ENCODE data around the gene CAT. TPM values are rescaled to one million over a fixed set of nuclear protein-coding genes. Genes with fewer than 3 reads are reported as not detected.

CAT gene
- 292 TPM for total RNA-seq
- long read RNA-seq, transcript CAT-205 (2 exons, 508 nt): minor isoform, 6 of 936 reads
- long read RNA-seq, transcript CAT-201 (13 exons, 2,302 nt): major isoform, 792 of 936 reads
- long read RNA-seq, partial matches to known transcripts: 124 of 936 reads
- long read RNA-seq, other reads (novel, unspliced or antisense): 14 of 936 reads

DNA sequence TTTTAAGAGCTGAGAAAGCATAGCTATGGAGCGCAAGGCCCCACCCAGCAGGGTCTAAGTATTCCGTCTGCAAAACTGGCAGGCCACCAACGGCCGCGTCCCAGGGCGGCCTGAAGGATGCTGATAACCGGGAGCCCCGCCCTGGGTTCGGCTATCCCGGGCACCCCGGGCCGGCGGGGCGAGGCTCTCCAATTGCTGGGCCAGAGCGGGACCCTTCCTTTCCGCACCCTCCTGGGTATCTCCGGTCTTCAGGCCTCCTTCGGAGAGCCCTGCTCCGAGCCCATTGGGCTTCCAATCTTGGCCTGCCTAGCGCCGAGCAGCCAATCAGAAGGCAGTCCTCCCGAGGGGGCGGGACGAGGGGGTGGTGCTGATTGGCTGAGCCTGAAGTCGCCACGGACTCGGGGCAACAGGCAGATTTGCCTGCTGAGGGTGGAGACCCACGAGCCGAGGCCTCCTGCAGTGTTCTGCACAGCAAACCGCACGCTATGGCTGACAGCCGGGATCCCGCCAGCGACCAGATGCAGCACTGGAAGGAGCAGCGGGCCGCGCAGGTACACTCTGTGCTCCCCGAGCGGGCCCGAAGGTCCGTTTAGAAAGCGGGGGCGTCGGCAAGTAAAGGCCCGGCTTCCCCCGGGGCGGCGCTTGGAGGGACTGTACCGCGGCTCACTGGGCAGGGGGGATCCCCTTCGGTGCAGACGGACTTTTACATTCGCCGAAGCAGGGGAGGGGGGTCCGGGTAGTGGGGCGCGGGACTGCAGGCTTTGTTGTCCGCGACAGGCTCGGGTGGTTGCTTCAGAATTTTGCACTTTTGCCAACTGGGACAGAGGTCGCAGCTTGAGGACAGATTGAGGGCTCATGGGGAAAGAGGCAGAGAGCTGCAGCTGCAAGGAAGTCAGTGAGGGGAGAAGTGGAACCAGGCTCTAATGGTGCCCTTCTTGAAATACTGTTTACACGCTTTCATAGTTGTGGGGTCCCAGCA, at the start of gene CAT:
TSS of gene CAT (plus strand) at position 406 of the 979 bp plus-strand sequence. CDS start at position 486, 80 bp downstream.
- peak; percentile 99 for DNase-seq (ENCODE audit: low spot score)

DNA sequence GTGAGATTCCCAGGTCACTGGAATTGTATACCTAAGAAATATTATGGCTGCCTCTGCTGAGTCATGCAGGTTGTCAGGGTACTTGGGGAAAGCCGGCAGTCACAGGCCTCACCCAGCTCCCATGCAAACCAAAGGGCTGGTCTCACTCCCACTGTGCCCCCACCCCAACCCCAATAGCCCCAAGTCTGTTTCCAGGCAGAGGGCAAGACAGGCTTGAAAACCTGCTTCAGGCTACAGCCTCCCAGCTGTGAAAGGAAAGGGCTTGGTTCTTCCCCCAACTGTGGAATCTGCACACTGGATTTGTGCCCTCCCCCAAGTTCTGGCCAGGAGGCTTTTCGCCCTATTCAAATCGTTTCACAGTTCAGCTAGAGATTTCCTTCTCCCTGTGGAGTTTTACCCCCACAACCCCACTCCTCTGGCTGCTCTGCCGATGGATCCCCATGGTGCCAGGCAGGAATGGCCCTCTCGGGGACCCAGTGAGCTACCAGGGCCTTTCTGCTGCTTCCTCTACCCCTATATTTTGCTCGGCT, 43.9 kb upstream of the CAT start:
- no peak for DNase-seq (ENCODE audit: low spot score)

DNA sequence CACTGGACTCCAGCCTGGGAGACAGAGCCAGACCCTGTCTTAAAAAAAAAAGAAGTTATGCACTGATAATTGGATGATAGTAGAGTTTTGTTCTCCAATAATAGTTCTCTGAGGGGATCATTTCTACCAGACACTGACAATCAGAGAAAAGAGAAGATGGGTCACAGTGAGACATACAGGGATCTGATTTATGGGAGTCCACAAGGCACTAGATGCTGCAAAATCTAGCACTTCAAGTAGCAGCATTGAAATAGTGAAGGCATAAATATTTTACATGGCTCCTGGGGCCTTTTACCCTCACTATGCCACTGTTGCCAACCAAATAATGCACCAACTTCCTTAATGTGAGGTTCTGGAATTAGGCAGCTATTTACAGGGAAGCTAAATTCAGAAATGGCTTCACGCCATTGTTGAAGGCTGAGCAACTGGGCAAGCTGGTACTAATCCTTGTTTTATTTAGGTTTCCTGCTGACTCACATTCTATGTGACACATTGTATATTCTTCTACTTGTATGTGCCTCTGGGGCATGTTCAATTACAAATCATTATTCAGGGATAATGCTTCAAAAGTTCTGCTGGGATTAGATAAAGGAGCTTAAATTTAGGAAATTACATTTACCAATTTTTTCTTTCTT, 42.7 kb upstream of the CAT start:
- DNase-seq (ENCODE audit: low spot score): no peak

DNA sequence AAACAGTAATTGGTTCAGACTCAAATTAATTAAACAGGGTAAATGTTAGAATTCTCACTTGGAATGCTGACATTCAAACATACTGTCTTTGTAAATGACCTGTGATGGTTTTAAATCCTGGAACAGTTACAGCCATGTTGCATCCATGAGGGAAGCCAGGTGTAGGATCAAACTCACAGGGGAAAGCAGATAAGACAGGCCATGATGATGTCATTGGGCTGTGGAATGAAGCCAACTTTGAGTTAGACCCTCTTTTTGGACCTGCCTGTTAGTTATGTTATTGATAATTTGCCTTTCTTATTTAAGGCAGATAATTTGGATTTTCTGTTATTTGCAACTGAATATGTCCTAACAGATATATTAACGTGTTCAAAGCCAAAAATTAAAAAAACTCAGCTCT, 41.6 kb upstream of the CAT start:
- DNase-seq (ENCODE audit: low spot score): no peak

DNA sequence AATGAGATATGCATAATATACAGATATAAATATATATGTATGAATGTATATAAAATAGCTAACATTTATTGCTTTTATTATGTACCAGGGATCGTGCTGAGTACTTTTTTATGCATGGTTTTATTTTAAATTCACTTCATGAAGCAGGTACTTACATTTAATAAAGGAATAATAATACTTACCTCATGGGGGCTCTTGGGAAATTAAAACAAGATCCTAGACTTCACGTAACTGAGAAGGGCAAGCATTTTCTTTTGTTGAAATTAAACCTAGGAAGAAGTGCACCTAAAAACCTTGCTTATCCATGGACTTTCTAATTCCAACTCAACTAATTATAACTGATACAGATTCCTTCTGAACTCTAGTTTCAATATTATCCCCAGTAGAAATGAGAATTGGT, 40.9 kb upstream of the CAT start:
- no peak for DNase-seq (ENCODE audit: low spot score)

DNA sequence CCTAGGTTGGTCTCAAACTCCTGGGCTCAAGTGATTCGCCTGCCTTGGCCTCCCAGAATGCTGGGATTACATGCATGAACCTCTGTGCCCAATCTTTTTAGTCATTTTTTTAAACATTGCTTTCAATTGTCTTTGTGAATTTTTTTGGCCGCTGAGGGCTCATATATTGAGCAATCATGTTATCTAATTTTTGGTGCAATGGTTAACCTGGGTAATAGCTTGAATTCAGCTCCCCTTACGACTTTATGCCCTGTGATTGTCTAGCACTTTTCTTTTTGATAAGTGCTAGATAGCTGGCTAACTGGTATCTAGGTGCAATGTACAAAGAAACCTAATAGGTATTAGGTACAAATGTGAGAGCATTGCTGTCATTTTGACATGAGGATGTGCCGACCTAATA, 35.3 kb upstream of the CAT start:
- DNase-seq (ENCODE audit: low spot score): no peak

DNA sequence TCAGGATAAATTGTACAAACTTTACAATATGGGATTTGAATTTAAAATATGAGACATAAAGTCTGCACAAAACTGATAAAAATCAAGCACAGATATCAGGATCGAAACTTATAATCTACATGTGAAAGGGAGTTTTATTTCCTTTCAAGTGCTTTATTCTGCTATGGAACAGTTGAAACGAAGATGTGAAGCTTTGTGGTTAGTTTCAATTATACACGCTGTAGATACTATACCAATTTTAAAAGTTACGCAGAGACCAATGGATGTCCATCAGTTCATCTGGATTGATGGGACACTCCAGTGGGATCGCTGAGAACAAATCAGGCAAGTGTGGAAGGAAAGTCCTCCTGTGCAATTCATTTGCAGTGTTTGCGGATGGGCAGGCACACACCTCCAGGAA, 34.5 kb upstream of the CAT start:
- no peak for DNase-seq (ENCODE audit: low spot score)

DNA sequence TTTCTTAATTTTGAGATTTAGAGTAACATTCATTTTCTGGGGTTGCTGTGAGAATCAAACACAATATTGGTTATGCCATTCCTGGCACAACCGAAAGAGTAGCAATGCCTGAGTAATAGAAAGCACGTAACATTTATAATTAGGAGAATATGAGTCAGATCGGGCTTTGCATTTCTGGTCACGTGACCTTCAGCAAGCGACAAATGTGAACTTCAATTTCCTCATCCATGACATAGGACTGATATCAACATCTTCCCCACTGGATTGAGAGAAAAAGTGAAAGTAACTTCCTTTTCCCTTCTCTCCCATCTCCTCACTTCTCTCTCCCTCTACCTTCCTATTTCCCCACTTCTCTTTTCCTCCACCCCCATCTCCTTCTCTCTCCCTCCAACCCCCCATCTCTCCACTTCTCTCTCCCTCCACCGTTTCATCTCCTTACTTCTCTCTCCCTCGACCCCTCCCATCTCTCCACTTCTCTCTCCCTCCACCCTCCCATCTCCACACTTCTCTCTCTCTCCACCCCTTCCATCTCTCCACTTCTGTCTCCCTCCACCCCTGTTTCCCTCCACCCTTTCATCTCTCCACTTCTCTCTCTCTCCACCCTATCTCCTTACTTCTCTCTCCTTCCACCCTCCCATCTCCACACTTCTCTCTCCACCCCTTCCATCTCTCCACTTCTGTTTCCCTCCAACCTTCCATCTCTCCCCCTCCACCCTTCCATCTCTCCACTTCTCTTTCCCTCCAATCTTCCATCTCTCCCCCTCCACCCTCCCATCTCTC, 33.5 kb upstream of the CAT start:
- no peak for DNase-seq (ENCODE audit: low spot score)

DNA sequence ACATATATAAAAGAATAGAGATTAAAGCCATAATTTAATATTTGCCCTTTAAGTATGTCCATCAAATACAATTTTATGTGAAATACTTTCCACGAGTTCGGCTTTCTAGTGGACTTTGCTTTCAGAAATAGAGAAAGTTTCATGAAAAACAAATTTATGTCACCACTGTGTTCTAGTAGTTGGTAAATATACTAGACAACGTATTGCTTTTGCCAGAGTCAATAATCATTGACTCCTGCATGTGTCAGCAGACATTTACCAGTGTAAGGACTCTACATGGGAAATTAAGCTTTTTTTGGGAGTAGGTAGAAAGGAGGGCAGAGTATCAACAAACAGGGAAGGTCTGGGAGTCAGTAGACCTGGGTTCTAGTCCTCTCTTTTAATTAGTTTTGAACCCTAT, 32.3 kb upstream of the CAT start:
- DNase-seq (ENCODE audit: low spot score): no peak

DNA sequence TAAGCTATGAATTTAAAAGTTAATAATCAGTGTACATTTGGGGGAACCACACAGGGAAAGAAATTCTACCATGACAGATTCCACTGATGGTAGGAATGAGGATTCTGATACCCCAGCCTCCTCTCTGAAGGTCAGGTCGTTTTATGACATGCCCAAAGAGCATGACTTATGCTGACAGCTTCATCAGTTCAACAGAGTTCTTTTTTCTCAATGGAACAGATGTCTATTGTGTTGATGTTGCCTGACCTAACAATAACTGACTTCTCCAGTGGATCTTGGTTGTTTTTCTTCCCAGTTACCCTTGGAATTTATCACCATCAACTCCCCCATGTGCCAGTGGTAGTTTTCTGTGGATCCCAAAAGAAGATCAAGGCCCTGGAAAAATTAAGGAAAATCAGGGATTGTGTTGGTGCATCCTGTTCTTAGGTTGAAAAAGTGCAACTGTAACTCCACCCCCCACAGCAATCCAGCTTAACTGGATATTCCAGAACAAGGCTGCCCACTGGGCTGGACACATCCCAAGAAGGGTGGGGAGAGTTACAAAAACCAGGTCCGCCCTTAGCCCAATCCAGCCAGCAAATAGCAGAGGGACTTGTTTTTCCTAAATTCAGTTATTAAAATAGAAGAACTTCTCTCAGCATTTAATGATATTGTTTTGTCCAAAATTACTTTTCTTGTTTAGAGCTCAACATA, 31.5 kb upstream of the CAT start:
- DNase-seq (ENCODE audit: low spot score): no peak

DNA sequence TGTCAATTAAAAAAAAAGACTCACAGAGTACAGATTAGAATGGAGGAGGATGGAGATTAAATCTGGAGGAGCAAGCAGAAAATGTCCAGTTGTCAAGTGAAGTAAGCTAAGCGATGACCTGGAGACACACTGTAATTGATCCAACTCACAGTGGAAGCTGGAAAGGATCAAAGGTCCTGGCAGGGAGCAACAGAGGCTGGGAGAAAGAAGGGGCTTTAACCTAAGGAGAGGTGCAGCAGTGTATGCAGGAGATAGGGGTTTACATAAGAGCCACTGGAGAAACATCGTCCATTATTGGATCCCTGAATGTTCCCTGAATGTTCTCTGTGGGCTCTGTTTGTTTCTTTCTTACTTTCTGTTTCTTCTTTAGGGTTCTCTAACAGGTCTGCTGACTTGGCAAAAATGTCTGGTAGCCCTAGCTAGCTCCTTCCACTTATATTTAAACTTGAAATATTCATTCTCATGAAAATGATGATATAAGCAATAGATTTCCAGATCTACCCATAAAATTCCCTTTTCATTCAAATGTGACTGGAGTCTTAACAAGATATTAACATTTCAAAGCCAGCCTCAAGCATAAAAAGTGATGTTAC, 30.1 kb upstream of the CAT start:
- no peak for DNase-seq (ENCODE audit: low spot score)

DNA sequence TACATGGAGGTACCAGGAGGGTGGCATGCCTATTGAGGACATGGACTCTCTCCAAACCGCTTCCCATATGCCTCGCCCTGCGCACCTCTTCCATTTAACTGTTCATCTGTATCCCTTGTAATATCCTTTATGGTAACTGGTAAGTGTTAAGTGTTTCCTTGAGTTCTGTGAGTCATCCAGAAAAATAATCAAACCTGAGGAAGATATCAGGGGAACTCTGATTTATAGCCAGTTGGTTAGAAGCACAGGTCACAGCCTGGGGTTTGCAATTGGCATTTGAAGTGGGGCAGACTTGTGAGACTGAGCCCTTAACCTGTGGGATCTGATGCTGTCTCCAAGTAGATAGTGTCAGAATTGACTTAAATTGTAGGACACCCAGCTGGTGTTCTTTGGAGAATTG, 27.6 kb upstream of the CAT start:
- no peak for DNase-seq (ENCODE audit: low spot score)

DNA sequence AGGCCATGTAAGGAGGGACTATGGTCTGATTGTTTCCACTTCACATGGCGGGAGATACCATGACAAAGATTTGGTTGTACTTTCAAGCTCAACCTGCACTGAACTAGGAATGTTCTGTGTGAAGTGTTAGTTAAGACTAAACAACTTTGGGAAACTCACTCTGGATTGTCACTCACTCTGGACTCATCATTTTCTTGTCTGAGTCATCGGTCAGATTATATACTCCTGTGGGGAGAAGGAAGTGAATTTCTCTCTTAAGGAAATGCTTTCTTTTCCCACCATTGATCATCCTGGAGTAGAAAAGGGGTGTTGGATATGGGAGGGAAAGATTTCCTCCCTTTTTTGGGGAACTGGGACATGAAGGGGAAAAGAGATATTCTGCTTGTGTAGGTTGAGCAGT, 26.9 kb upstream of the CAT start:
- no peak for DNase-seq (ENCODE audit: low spot score)

DNA sequence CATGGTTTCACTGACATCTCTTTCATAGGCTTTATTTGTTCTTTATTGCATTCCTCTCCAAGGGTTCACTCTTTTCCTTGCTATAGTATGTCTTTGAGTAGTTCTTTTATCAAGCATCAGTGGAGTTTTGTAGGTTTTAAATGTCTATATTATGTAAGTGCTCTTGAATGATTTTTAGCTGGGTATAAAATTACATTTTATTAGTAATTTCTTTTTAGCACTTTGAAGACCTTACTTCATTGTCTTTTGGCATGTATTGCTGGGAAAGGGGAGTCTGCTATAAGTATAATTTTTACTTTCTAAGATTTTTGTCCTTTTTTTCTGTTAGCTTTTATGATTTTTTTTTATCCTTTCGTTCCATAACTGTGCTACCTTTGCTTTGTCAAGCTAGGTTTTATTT, 25.5 kb upstream of the CAT start:
- DNase-seq (ENCODE audit: low spot score): no peak

DNA sequence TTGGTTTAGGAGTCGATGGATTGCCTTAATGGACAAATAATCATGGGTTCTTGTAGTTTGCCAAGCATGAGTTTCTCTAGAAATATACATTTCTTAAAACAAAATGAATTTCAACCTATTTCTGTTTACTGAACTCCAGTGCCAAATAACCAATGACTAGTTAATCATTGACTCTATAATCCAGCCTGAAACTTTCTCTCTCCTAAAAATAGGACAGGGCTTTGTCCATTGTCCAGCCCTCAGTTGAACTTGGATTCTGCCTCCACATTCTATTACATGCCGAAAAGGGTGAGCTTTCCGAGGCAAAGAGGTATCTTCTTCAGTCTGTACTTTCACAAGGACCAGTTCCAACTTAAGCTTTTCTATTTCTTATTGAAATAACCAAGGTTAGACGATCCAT, 23.2 kb upstream of the CAT start:
- no peak for DNase-seq (ENCODE audit: low spot score)

DNA sequence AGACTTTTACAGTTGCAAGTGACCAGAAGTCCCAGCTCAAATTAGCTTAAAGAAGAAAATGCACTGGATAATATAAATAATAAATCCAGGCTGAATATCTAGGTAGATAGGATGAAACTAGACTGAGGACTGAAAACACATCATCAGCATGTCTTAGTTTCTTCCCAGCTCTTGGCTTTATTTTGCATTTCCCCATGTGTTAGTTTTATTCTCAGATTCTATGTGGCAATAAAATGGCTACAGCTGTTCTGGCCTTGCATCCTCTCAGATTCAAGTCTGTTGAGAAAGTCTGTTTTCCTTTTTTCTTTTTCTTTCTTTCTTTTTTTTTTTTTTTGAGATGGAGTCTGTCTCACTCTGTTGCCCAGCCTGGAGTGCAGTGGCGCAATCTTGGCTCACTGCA, 22.6 kb upstream of the CAT start:
- no peak for DNase-seq (ENCODE audit: low spot score)

DNA sequence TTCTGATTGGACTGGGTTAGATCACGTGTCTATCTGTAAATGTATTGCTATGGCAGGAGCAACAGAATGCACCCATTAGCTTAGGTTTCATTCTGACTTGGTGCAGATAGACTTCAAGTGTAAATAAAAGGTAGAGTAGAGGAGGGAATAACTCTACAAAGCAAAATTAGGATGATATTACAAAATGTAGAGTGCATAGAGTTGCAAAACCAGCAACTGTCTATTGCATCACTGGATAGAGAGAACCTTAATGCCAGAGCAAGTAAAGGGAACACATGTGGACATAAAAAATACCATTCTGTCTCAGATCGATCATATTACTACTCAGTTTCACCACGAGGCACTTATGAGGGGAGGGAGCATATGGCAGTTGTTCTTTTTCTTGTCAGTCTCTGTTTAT, 22.0 kb upstream of the CAT start:
- no peak for DNase-seq (ENCODE audit: low spot score)

DNA sequence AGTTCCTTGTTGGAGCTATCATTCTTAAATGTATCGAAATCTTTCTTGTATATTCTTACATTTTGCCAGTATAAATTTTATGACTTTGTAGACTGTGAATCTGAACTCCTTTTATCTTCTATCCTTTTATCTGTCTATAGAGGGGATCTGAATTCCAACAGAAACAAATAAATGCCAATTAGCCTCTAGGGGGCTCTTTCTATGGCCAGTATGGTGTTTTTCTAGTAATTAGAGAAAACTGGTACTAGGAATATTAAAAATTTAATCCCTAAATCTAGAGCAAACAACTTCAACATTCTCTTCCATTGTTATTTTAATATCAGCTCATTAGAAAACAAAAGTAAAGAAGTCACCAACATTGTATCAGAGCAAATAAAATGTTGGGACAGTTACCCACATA, 21.5 kb upstream of the CAT start:
- DNase-seq (ENCODE audit: low spot score): no peak

DNA sequence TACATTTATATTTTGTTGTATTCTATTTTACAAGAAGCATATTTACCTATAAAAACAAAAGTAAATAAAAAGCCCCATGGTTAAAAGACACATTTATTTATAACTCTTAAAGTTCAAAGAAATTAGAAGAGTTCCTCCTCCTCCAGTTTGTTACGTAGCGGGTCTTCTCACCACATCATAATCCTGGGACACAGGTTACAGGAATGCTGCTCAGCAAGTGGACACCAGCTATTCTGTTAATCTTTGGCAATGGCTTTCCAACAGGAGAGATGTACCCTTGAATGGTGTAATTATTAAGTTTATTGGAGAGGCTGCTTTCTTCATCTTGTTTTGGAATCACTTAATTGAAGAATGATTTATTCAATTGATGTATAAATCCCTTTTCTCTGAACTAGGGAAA, 19.6 kb upstream of the CAT start:
- DNase-seq (ENCODE audit: low spot score): no peak

DNA sequence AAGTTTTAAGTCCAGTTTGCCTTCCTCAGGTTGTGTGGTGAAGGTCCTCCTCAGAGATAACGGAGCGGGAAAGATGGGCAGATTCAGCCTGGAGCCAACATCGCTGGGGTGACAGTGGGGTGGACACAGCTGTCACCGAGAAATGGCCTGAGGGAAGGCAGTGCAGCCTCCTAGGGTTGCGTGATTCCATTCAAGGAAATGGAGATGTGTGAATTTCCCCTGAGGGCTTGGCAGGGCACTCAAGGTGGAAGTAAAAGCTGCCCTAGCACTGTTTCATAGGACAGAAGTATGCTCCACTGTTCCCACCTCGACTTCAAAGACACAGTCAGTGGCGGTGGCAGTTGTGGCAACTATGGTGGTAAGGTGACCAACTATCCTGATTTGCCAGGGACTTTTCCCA, 15.4 kb upstream of the CAT start:
- DNase-seq (ENCODE audit: low spot score): no peak
